AG10803 (cell line): Measurements from ENCODE around the gene TSBP1.

Experiments
- DNase-seq: peaks from one replicate; pipeline ENCODE4 v3.0.0; 2010; ENCODE audit warnings: low read depth
- H3K4me3 ChIP-seq: 2 replicates; pipeline ENCODE4 v1.5.1; 2011; ENCODE audit warnings: mild to moderate bottlenecking, low read length, control low read depth
- CTCF ChIP-seq: conservative IDR thresholded peaks from 2 replicates; pipeline ENCODE4 v1.5.1; 2011; ENCODE audit warnings: mild to moderate bottlenecking, low read length, control low read depth, inconsistent platforms

The TSBP1 gene

GRCh38 chr6:32406197-32406596 is 34.5 kb upstream of the TSBP1 start:
- no peak overlapping the region for H3K4me3 ChIP-seq
- no peak for DNase-seq
- TF ChIP-seq CTCF: no peak

- DNase-seq: no peak
- no peak overlapping the region for H3K4me3 ChIP-seq
- no peak for TF ChIP-seq CTCF
Measured at GRCh38 chr6:32405656-32406055, 34.0 kb upstream of the TSBP1 start.

GRCh38 chr6:32402812-32403211 is 31.1 kb upstream of the TSBP1 start:
- no peak overlapping the region for H3K4me3 ChIP-seq
- no peak for TF ChIP-seq CTCF
- DNase-seq: no peak

GRCh38 chr6:32401284-32401963 is 29.7 kb upstream of the TSBP1 start:
- no peak overlapping the region for H3K4me3 ChIP-seq
- DNase-seq: no peak
- TF ChIP-seq CTCF: no peak

GRCh38 chr6:32397252-32397920 is 25.7 kb upstream of the TSBP1 start:
- TF ChIP-seq CTCF: no peak
- H3K4me3 ChIP-seq: no peak overlapping the region
- DNase-seq: no peak

- no peak overlapping the region for H3K4me3 ChIP-seq
- no peak for DNase-seq
- no peak for TF ChIP-seq CTCF
Measured at GRCh38 chr6:32396028-32396427, 24.3 kb upstream of the TSBP1 start.

GRCh38 chr6:32393665-32394420 is 22.1 kb upstream of the TSBP1 start:
- DNase-seq: no peak
- TF ChIP-seq CTCF: no peak

More at GRCh38 chr6:32393665-32394420, 22.1 kb upstream of the TSBP1 start:
- H3K4me3 ChIP-seq: no peak overlapping the region
